ENCODE data around the gene TSNAXIP1.

DNA sequence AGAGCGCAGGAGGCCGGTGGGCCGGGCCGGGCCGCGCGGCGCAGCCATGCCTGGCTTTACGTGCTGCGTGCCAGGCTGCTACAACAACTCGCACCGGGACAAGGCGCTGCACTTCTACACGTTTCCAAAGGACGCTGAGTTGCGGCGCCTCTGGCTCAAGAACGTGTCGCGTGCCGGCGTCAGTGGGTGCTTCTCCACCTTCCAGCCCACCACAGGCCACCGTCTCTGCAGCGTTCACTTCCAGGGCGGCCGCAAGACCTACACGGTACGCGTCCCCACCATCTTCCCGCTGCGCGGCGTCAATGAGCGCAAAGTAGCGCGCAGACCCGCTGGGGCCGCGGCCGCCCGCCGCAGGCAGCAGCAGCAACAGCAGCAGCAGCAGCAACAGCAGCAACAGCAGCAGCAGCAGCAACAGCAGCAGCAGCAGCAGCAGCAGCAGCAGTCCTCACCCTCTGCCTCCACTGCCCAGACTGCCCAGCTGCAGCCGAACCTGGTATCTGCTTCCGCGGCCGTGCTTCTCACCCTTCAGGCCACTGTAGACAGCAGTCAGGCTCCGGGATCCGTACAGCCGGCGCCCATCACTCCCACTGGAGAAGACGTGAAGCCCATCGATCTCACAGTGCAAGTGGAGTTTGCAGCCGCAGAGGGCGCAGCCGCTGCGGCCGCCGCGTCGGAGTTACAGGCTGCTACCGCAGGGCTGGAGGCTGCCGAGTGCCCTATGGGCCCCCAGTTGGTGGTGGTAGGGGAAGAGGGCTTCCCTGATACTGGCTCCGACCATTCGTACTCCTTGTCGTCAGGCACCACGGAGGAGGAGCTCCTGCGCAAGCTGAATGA is 36.0 kb downstream of the TSNAXIP1 start:
- TF ChIP-seq EZH2phosphoT487 (IDR thresholded peaks at IDR 0.05; ENCODE audit: low read depth, severe bottlenecking, unreplicated experiment): no peak
- TF ChIP-seq, protein P1, sequence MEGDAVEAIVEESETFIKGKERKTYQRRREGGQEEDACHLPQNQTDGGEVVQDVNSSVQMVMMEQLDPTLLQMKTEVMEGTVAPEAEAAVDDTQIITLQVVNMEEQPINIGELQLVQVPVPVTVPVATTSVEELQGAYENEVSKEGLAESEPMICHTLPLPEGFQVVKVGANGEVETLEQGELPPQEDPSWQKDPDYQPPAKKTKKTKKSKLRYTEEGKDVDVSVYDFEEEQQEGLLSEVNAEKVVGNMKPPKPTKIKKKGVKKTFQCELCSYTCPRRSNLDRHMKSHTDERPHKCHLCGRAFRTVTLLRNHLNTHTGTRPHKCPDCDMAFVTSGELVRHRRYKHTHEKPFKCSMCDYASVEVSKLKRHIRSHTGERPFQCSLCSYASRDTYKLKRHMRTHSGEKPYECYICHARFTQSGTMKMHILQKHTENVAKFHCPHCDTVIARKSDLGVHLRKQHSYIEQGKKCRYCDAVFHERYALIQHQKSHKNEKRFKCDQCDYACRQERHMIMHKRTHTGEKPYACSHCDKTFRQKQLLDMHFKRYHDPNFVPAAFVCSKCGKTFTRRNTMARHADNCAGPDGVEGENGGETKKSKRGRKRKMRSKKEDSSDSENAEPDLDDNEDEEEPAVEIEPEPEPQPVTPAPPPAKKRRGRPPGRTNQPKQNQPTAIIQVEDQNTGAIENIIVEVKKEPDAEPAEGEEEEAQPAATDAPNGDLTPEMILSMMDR (IDR thresholded peaks at IDR 0.05; ENCODE audit: poor library complexity): peak; percentile 32
- no peak for TF ChIP-seq EZH2 (IDR thresholded peaks at IDR 0.05; ENCODE audit: borderline replicate concordance)
